ENCODE results near the gene HERC4. TPM values are rescaled to one million over a fixed set of nuclear protein-coding genes. Genes with fewer than 3 reads are reported as not detected.

The HERC4 gene
- total and polyA plus RNA-seq, 2 donors (not counting 3 experiments of a cell fraction or from before 2014, with no cell fraction given): 10.6 to 73.7 TPM

GRCh38 chr10:68124718-68125117 is 49.6 kb upstream of the HERC4 start:
- FAIRE-seq (no peak), DNase-seq (ENCODE audit: low read depth, low spot score) (no peak)
- ChIA-PET CTCF (interaction anchor here (1.1 kb wide), 1 partner anchor 42 kb away, joined by 4 read pairs; no protein-coding TSS in a partner anchor), POLR2A (no interaction called here)
- no peaks in the 10 kb centered on the region for H3K9me1 ChIP-seq (replicated peaks; ENCODE audit: control insufficient read depth, extremely low read depth, insufficient read depth, low read length)
- H3K27me3 ChIP-seq (ENCODE audit: control insufficient read depth in 2 of 2, insufficient read depth in 2 of 2, low read length in 2 of 2): no peaks in the 10 kb centered on the region
- TF ChIP-seq GATA2 (IDR thresholded peaks at IDR 0.05; ENCODE audit: insufficient read depth, insufficient read length, low read depth, low read length) (no peak), MAX (IDR thresholded peaks at IDR 0.05; ENCODE audit: insufficient read depth, insufficient read length) (no peak), CTCF (IDR thresholded peaks at IDR 0.05; ENCODE audit: extremely low read depth in 1 of 2, insufficient read depth in 1 of 2, low read depth in 1 of 2, low read length in 2 of 2) (no peak), EZH2 (IDR thresholded peaks at IDR 0.05; ENCODE audit: borderline replicate concordance, low read depth, low read length, severe bottlenecking) (no peak), JUN (IDR thresholded peaks at IDR 0.05; ENCODE audit: borderline replicate concordance, insufficient read depth, insufficient read length, low read depth) (no peak)
- H3K4me3 ChIP-seq (replicated peaks in 1 of 3; ENCODE audit: insufficient read depth in 1 of 3, low read depth in 1 of 3, low read length in 3 of 3): no peak overlapping the region
- dilution Hi-C loops (cut with MboI; ENCODE audit: extremely low pct_ligation_motif_present, low sequenced_read_pairs): no loop called here
- H3K79me2 ChIP-seq (ENCODE audit: control insufficient read depth, insufficient read depth, low read length): no peaks in the 10 kb centered on the region
- H2AFZ ChIP-seq (ENCODE audit: low read depth, low read length): no peak overlapping the region
- intact Hi-C loops (cut with micrococcal nuclease): no loop called here
- H3K9ac ChIP-seq (replicated peaks; ENCODE audit: extremely low read depth, insufficient read depth, low read length): no peak overlapping the region
- H3K4me2 ChIP-seq (ENCODE audit: insufficient read depth, low read length): no peak overlapping the region
- H3K27ac ChIP-seq (ENCODE audit: insufficient read depth, low read depth, low read length): no peak overlapping the region
- no peaks in the 10 kb centered on the region for H4K20me1 ChIP-seq (replicated peaks; ENCODE audit: control insufficient read depth, extremely low read depth, insufficient read depth, low read length)
- BruUV-seq (replicated peaks): no TSS peak
- no peaks in the 10 kb centered on the region for H3K36me3 ChIP-seq (ENCODE audit: control insufficient read depth in 2 of 2, extremely low read depth in 1 of 2, insufficient read depth in 2 of 2, low read length in 2 of 2)
- no peaks in the 10 kb centered on the region for H3K9me3 ChIP-seq (replicated peaks; ENCODE audit: control insufficient read depth, insufficient read depth, low read length)
- H3K4me1 ChIP-seq (ENCODE audit: control insufficient read depth, extremely low read depth, insufficient read depth, low read length): no peaks in the 10 kb centered on the region

- Histone ChIP-seq H3K36me3 (ENCODE audit: control insufficient read depth in 2 of 2, extremely low read depth in 1 of 2, insufficient read depth in 2 of 2, low read length in 2 of 2) (no peaks in the 10 kb centered on the region), H3K9me1 (replicated peaks; ENCODE audit: control insufficient read depth, extremely low read depth, insufficient read depth, low read length) (no peaks in the 10 kb centered on the region), H3K4me1 (ENCODE audit: control insufficient read depth, extremely low read depth, insufficient read depth, low read length) (no peaks in the 10 kb centered on the region), H3K9ac (replicated peaks; ENCODE audit: extremely low read depth, insufficient read depth, low read length) (no peak overlapping the region), H3K4me2 (ENCODE audit: insufficient read depth, low read length) (no peak overlapping the region), H3K79me2 (ENCODE audit: control insufficient read depth, insufficient read depth, low read length) (no peaks in the 10 kb centered on the region), H3K9me3 (replicated peaks; ENCODE audit: control insufficient read depth, insufficient read depth, low read length) (no peaks in the 10 kb centered on the region), H2AFZ (ENCODE audit: low read depth, low read length) (no peak overlapping the region), H3K27ac (ENCODE audit: insufficient read depth, low read depth, low read length) (no peak overlapping the region), H4K20me1 (replicated peaks; ENCODE audit: control insufficient read depth, extremely low read depth, insufficient read depth, low read length) (no peaks in the 10 kb centered on the region), H3K27me3 (ENCODE audit: control insufficient read depth in 2 of 2, insufficient read depth in 2 of 2, low read length in 2 of 2) (no peaks in the 10 kb centered on the region), H3K4me3 (replicated peaks in 1 of 3; ENCODE audit: insufficient read depth in 1 of 3, low read depth in 1 of 3, low read length in 3 of 3) (no peak overlapping the region)
- ChIA-PET POLR2A (no interaction called here), CTCF (interaction anchor here (1.0 to 2.1 kb wide), 7 partner anchors 10 to 91 kb away, joined by 3 to 7 read pairs (median 5); no protein-coding TSS in a partner anchor)
- intact Hi-C loops (cut with micrococcal nuclease) (no loop called here), dilution Hi-C loops (cut with MboI; ENCODE audit: extremely low pct_ligation_motif_present, low sequenced_read_pairs) (no loop called here)
- FAIRE-seq (no peak), DNase-seq (ENCODE audit: low read depth, low spot score) (no peak)
- TF ChIP-seq POLR2A (IDR thresholded peaks at IDR 0.05; ENCODE audit: low read depth, low read length) (no peak), MAX (IDR thresholded peaks at IDR 0.05; ENCODE audit: insufficient read depth, insufficient read length) (no peak), EZH2 (IDR thresholded peaks at IDR 0.05; ENCODE audit: borderline replicate concordance, low read depth, low read length, severe bottlenecking) (no peak), CTCF (IDR thresholded peaks at IDR 0.05; ENCODE audit: extremely low read depth in 1 of 2, insufficient read depth in 1 of 2, low read depth in 1 of 2, low read length in 2 of 2) (no peak), FOS (IDR thresholded peaks at IDR 0.05; ENCODE audit: borderline replicate concordance, insufficient read depth, low read length) (no peak)
- no TSS peak for BruUV-seq (replicated peaks)
Measured at GRCh38 chr10:68121852-68122251, 46.8 kb upstream of the HERC4 start.

All from endothelial cell of umbilical vein (primary cell).